A673 (cell line): ENCODE measurements around the gene PRKCSH. TPM values are rescaled to one million over a fixed set of nuclear protein-coding genes. Genes with fewer than 3 reads are reported as not detected.
"Not testable (repeated sequence)": the region's sequence is repeated elsewhere in the genome, so short reads cannot be mapped to it uniquely, and the experiment has no call there.

Source experiments
- BruUV-seq: library from RNA; stranded (reverse); fragments of 400-500 nt; replicated peaks from 2 replicates; lab custom pipeline; 2021; lab: Mats Ljungman, UMichigan
- CTCF ChIA-PET: fragments of 300-600 bp; sonication (Branson Sonifier 250); formaldehyde crosslinking; loops from one replicate; lab custom pipeline; 2022; ENCODE audit warnings: antibody characterized with exemption; lab: Charles Lee
- POLR2A ChIA-PET: fragments of 300-600 bp; sonication (Branson Sonifier 250); formaldehyde crosslinking; loops from one replicate; lab custom pipeline; 2022; ENCODE audit warnings: antibody characterized with exemption; ENCODE audit not compliant: low non-redundant PET; lab: Charles Lee
- DNase-seq: peaks from one replicate; pipeline ENCODE4 v3.0.0-alpha.2; 2015; ENCODE audit warnings: low spot score
- H3K27ac ChIP-seq: fragments of 200-600 bp; sonication (generic); 2 replicates; pipeline ENCODE4 v1.5.1; 2016; ENCODE audit warnings: mixed run types, low read depth, mild to moderate bottlenecking, mixed read lengths, antibody characterized with exemption, low read length; ENCODE audit not compliant: poor library complexity, severe bottlenecking
- H3K27me3 ChIP-seq: fragments of 200-600 bp; sonication (generic); replicated peaks from 2 replicates; pipeline ENCODE4 v1.6.1; 2017; ENCODE audit warnings: mixed run types, low read depth, mild to moderate bottlenecking, mixed read lengths, antibody characterized with exemption, low read length; ENCODE audit not compliant: insufficient read depth, poor library complexity
- H3K36me3 ChIP-seq: fragments of 200-600 bp; sonication (generic); 2 replicates; pipeline ENCODE4 v1.6.1; 2016; ENCODE audit warnings: mixed run types, mild to moderate bottlenecking, mixed read lengths, antibody characterized with exemption, low read length; ENCODE audit not compliant: insufficient read depth, poor library complexity, severe bottlenecking
- H3K4me1 ChIP-seq: fragments of 200-600 bp; sonication (generic); 2 replicates; pipeline ENCODE4 v1.6.1; 2017; ENCODE audit warnings: mixed run types, mild to moderate bottlenecking, mixed read lengths, antibody characterized with exemption, low read length; ENCODE audit not compliant: insufficient read depth, poor library complexity, severe bottlenecking
- H3K4me3 ChIP-seq: fragments of 200-600 bp; sonication (generic); 2 replicates; pipeline ENCODE4 v1.5.1; 2016; ENCODE audit warnings: low read depth, mixed run types, mild to moderate bottlenecking, mixed read lengths, low read length; ENCODE audit not compliant: poor library complexity, severe bottlenecking
- H3K9me3 ChIP-seq: fragments of 200-600 bp; sonication (generic); 2 replicates; pipeline ENCODE4 v1.6.1; 2016; ENCODE audit warnings: mixed run types, low read depth, mild to moderate bottlenecking, mixed read lengths, antibody characterized with exemption, low read length; ENCODE audit not compliant: poor library complexity, severe bottlenecking
- CTCF ChIP-seq: fragments of 300-800, 200-600 bp; sonication (generic); conservative IDR thresholded peaks from 2 replicates; pipeline ENCODE4 v1.5.1; 2017; ENCODE audit warnings: low read depth, mild to moderate bottlenecking, antibody characterized with exemption, low read length, moderate library complexity, mixed read lengths
- EZH2 ChIP-seq: fragments of 200-600 bp; sonication (generic); IDR thresholded peaks from 2 replicates; pipeline ENCODE4 v1.6.1; 2017; ENCODE audit warnings: borderline replicate concordance, low read depth, mild to moderate bottlenecking, mixed read lengths, antibody characterized with exemption, low read length; ENCODE audit not compliant: poor library complexity, severe bottlenecking
- intact Hi-C: fragments of 100-400 bp; cut with micrococcal nuclease; formaldehyde crosslinking; loops from one replicate; pipeline ENCODE4 v1.10.0; 2022; ENCODE audit not compliant: unreplicated experiment
- total RNA-seq: library from RNA; stranded (reverse); gene quantifications from 2 replicates; pipeline ENCODE4 v1.2.3, GENCODE V29; 2021

PRKCSH gene
- total RNA-seq, 1 experiment from 2014 or later: 468 TPM

GRCh38 chr19:11423791-11424181 is 11.6 kb upstream of the PRKCSH start:
- Histone ChIP-seq H3K27me3 (peaks cover 29% of the 10 kb centered on the region), H3K4me1 (no peaks in the 10 kb centered on the region), H3K27ac (no peak overlapping the region), H3K9me3 (no peaks in the 10 kb centered on the region), H3K36me3 (no peaks in the 10 kb centered on the region), H3K4me3 (no peak overlapping the region)
- ChIA-PET POLR2A (no interaction called here), CTCF (interaction anchor here (0.6 kb wide), 2 partner anchors 59 to 101 kb away, joined by 3 to 4 read pairs; no protein-coding TSS in a partner anchor)
- intact Hi-C loops: no loop called here
- TF ChIP-seq EZH2: no peak
- no peak for TF ChIP-seq CTCF
- BruUV-seq: no TSS peak
- DNase-seq: no peak

GRCh38 chr19:11425719-11426457 is 9.5 kb upstream of the PRKCSH start:
- H3K27ac ChIP-seq: no peak overlapping the region
- DNase-seq: no peak
- no peaks in the 10 kb centered on the region for H3K36me3 ChIP-seq
- intact Hi-C loops: no loop called here
- no peaks in the 10 kb centered on the region for H3K9me3 ChIP-seq
- POLR2A ChIA-PET: no interaction called here
- peaks cover 9% of the 10 kb centered on the region for H3K27me3 ChIP-seq
- TF ChIP-seq EZH2 (no peak), CTCF (no peak)
- BruUV-seq: no TSS peak
- CTCF ChIA-PET: no interaction called here
- no peaks in the 10 kb centered on the region for H3K4me1 ChIP-seq
- H3K4me3 ChIP-seq: no peak overlapping the region

- ChIA-PET CTCF (interaction anchor here (0.7 kb wide), 1 partner anchor 11 kb away, joined by 4 read pairs; no protein-coding TSS in a partner anchor), POLR2A (no interaction called here)
- Histone ChIP-seq H3K27me3 (peaks cover under 1% of the 10 kb centered on the region), H3K4me1 (no peaks in the 10 kb centered on the region), H3K9me3 (no peaks in the 10 kb centered on the region), H3K27ac (no peak overlapping the region), H3K36me3 (no peaks in the 10 kb centered on the region), H3K4me3 (no peak overlapping the region)
- DNase-seq: no peak
- TF ChIP-seq CTCF (no peak), EZH2 (no peak)
- BruUV-seq: no TSS peak
- intact Hi-C loops: no loop called here
Observed at GRCh38 chr19:11426656-11427055, 8.8 kb upstream of the PRKCSH start.

GRCh38 chr19:11433526-11433925 is 1.9 kb upstream of the PRKCSH start:
- DNase-seq, H3K27me3 ChIP-seq, BruUV-seq, H3K27ac ChIP-seq, H3K4me3 ChIP-seq, H3K9me3 ChIP-seq, POLR2A ChIA-PET, intact Hi-C loops: not testable (repeated sequence)
- CTCF ChIA-PET: interaction anchor here (0.6 to 0.7 kb wide), 2 partner anchors 110 to 295 kb away, joined by 3 to 9 read pairs; no protein-coding TSS in a partner anchor
- H3K4me1 ChIP-seq: peaks cover 13% of the 10 kb centered on the region
- peaks cover 19% of the 10 kb centered on the region for H3K36me3 ChIP-seq
